ENCODE measurements around the gene SCUBE1. TPM values are rescaled to one million over a fixed set of nuclear protein-coding genes. Genes with fewer than 3 reads are reported as not detected.

Gene SCUBE1
- total and polyA plus RNA-seq, 2 of the 8 experiments (the other 6 are each of a cell fraction or from before 2014, with no cell fraction given): 2.3 to 4.9 TPM

DNA sequence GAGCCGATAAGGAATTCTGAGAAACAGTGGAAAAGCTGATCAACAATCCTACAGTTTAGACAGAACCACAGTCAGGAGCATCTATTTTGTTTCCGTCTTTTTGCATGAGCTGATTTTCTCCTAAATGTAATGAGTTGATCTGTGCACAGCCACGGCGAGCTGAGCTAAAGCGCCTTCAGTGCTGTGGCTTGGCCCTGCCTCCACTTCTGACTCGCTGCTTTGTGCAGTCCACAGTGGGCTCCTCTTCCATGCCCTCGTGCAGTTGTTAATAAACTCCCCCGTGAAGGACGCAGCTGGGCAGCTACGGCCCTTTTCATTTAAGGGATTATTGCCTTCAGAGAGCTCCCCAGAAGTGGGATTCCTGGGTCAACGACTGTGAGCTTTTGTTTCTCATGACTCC lies 39.4 kb downstream of the SCUBE1 start:
- no peak overlapping the region for H3K4me3 ChIP-seq (ENCODE audit: extremely low read depth in 1 of 4, insufficient read depth in 2 of 4, low read depth in 3 of 4, low read length in 4 of 4)
- no peak overlapping the region for H3K18ac ChIP-seq (ENCODE audit: extremely low read depth, low read length)
- FAIRE-seq (no peak), DNase-seq (ENCODE audit: low read depth in 1 of 2, low spot score in 2 of 2) (no peak)
- no peaks in the 10 kb centered on the region for H3K23me2 ChIP-seq (ENCODE audit: low read depth, low read length)
- H3K27ac ChIP-seq (ENCODE audit: low read depth, low read length): no peak overlapping the region
- H2AK5ac ChIP-seq (ENCODE audit: low read depth, low read length): no peak overlapping the region
- CTCF ChIA-PET (ENCODE audit: partially characterized antibody): interaction anchor here (1.1 to 13.2 kb wide), 8 partner anchors 9 to 83 kb away, joined by 3 to 116 read pairs (median 4); no protein-coding TSS in a partner anchor
- no peak overlapping the region for H2BK12ac ChIP-seq (ENCODE audit: low read depth, low read length)
- no peak overlapping the region for H4K91ac ChIP-seq (replicated peaks; ENCODE audit: insufficient read length, low read length)
- no peak overlapping the region for H2AFZ ChIP-seq (ENCODE audit: low read length)
- H3K4me1 ChIP-seq (replicated peaks in 1 of 4; ENCODE audit: control insufficient read depth in 3 of 4, insufficient read depth in 4 of 4, low read length in 3 of 4): no peaks in the 10 kb centered on the region; a peak in 1 of 7 replicates
- H4K20me1 ChIP-seq (replicated peaks in 1 of 2; ENCODE audit: control insufficient read depth in 1 of 2, insufficient read depth in 2 of 2, low read length in 2 of 2): no peaks in the 10 kb centered on the region
- no peak overlapping the region for H3K4me2 ChIP-seq (ENCODE audit: insufficient read depth in 1 of 2, low read depth in 2 of 2, low read length in 2 of 2)
- H2BK20ac ChIP-seq (ENCODE audit: low read length): no peak overlapping the region
- no peak overlapping the region for H2BK15ac ChIP-seq (ENCODE audit: low read length)
- no peak overlapping the region for H4K8ac ChIP-seq (ENCODE audit: extremely low read depth, insufficient read depth, low read length)
- H3K9me3 ChIP-seq (ENCODE audit: insufficient read depth in 2 of 2, low read depth in 1 of 2, low read length in 1 of 2): no peaks in the 10 kb centered on the region
- no peaks in the 10 kb centered on the region for H3K27me3 ChIP-seq (replicated peaks in 1 of 4; ENCODE audit: control insufficient read depth in 3 of 4, extremely low read depth in 1 of 4, insufficient read depth in 3 of 4, low read length in 3 of 4)
- H2BK5ac ChIP-seq (ENCODE audit: low read depth, low read length): no peak overlapping the region
- no peak overlapping the region for H3K14ac ChIP-seq (ENCODE audit: insufficient read length)
- TF ChIP-seq SUZ12 (IDR thresholded peaks at IDR 0.05; ENCODE audit: low read length): no peak
- TF ChIP-seq, protein P1, sequence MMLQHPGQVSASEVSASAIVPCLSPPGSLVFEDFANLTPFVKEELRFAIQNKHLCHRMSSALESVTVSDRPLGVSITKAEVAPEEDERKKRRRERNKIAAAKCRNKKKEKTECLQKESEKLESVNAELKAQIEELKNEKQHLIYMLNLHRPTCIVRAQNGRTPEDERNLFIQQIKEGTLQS (IDR thresholded peaks at IDR 0.05; ENCODE audit: insufficient read depth, low read depth, low read length): no peak
- no peak for TF ChIP-seq SP4 (IDR thresholded peaks at IDR 0.05; ENCODE audit: low read length)
- no peak for TF ChIP-seq SP2 (IDR thresholded peaks at IDR 0.05; ENCODE audit: low read length)
- TF ChIP-seq ZNF274 (IDR thresholded peaks at IDR 0.05; ENCODE audit: borderline replicate concordance, extremely low read depth, low read length): no peak
- TF ChIP-seq TBP (IDR thresholded peaks at IDR 0.05; ENCODE audit: low read depth, low read length): no peak
- POLR2A ChIA-PET (ENCODE audit: partially characterized antibody): no interaction called here
- 86% methylated on average over 11 of the region's 11 CpGs; no CpG with 5 or more reads in 1 of the 2 experiments for WGBS, 2 experiments (ENCODE audit: extremely low coverage in 1 of 2, insufficient coverage in 1 of 2, insufficient read length in 1 of 2, insufficient replicate concordance in 2 of 2, low coverage in 1 of 2, low lambda C conversion rate in 2 of 2, missing lambda C conversion rate in 1 of 2)
- no peaks in the 10 kb centered on the region for H3K79me2 ChIP-seq (ENCODE audit: control insufficient read depth in 1 of 2, insufficient read depth in 2 of 2, low read length in 2 of 2)
- no peak overlapping the region for H4K5ac ChIP-seq (ENCODE audit: insufficient read length, low read depth, low read length)
- H2BK120ac ChIP-seq (replicated peaks; ENCODE audit: low read depth, low read length): no peak overlapping the region
- no peak overlapping the region for H3K23ac ChIP-seq (ENCODE audit: insufficient read length)
- H3K79me1 ChIP-seq (ENCODE audit: low read depth, low read length): no peaks in the 10 kb centered on the region
- H3K36me3 ChIP-seq (ENCODE audit: control insufficient read depth in 2 of 4, insufficient read depth in 4 of 4, low read length in 3 of 4): no peaks in the 10 kb centered on the region; a peak in 1 of 8 replicates
- no peak overlapping the region for H3K56ac ChIP-seq (replicated peaks; ENCODE audit: insufficient read length, low read depth, low read length)
- H3K9ac ChIP-seq (replicated peaks in 1 of 4; ENCODE audit: extremely low read depth in 1 of 4, low read depth in 3 of 4, low read length in 3 of 4): no peak overlapping the region
- no peak overlapping the region for H3K4ac ChIP-seq (replicated peaks; ENCODE audit: insufficient read length, low read depth, low read length)
